ENCODE measurements around the gene MAML2.
"Not testable (repeated sequence)": the region's sequence is repeated elsewhere in the genome, so short reads cannot be mapped to it uniquely, and the experiment has no call there.

Gene MAML2

GRCh38 chr11:96275801-96276594 lies 67.0 kb downstream of the MAML2 start:
- no peak for FAIRE-seq
- no peak for DNase-seq (ENCODE audit: insufficient read length)
- TF ChIP-seq POLR2A (IDR thresholded peaks at IDR 0.05; ENCODE audit: low read depth, low read length) (no peak), POLR2AphosphoS5 (IDR thresholded peaks at IDR 0.05; ENCODE audit: low read depth, low read length) (no peak), TAF1 (IDR thresholded peaks at IDR 0.05; ENCODE audit: borderline replicate concordance, low read depth, low read length) (no peak)

- DNase-seq (ENCODE audit: insufficient read length) (no peak), FAIRE-seq (no peak)
- TF ChIP-seq POLR2AphosphoS5 (IDR thresholded peaks at IDR 0.05; ENCODE audit: low read depth, low read length) (no peak), POLR2A (IDR thresholded peaks at IDR 0.05; ENCODE audit: low read depth, low read length) (no peak), TAF1 (IDR thresholded peaks at IDR 0.05; ENCODE audit: borderline replicate concordance, low read depth, low read length) (no peak)
Measured at GRCh38 chr11:96273507-96273906, 69.5 kb downstream of the MAML2 start.

DNA sequence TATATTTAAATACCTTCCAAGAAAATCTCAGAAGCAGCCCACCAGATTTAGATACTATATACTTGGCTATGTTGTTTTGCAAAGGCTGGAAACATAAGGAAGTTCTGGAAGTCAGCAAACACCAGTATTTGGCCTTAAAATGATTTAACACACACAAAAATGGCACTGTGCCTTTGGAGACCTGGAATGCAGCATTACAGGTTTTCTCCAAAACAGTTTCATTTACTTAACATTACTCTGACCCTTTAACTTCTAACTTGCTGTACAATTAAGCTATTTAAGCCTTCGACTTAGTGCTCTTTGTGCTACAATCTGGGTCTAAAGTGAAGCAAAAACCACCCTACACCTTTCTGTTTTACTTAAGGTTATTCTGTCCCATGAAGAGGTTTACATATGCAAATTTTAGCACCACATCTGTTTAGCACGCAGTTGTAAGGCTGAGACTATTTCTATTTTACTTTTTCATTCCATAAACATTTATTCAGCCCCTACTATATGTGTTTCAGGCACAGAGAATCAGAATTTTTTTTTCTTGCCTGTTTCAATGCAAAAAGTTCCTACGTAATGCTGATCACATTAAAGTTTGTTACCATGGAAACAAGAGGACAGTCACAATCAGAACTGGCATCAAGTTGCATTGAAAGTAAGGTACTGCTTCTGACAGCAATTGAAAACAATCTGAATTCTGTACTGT lies 70.3 kb downstream of the MAML2 start:
- FAIRE-seq (peak; percentile 71), DNase-seq (ENCODE audit: insufficient read length) (no peak)
- TF ChIP-seq POLR2AphosphoS5 (IDR thresholded peaks at IDR 0.05; ENCODE audit: low read depth, low read length) (no peak), POLR2A (IDR thresholded peaks at IDR 0.05; ENCODE audit: low read depth, low read length) (no peak), TAF1 (IDR thresholded peaks at IDR 0.05; ENCODE audit: borderline replicate concordance, low read depth, low read length) (no peak)

- FAIRE-seq, result no peak
- TF ChIP-seq POLR2AphosphoS5 (IDR thresholded peaks at IDR 0.05; ENCODE audit: low read depth, low read length), result no peak
- TF ChIP-seq POLR2A (IDR thresholded peaks at IDR 0.05; ENCODE audit: low read depth, low read length), result no peak
- no peak for TF ChIP-seq TAF1 (IDR thresholded peaks at IDR 0.05; ENCODE audit: borderline replicate concordance, low read depth, low read length)
- DNase-seq (ENCODE audit: insufficient read length), result no peak
Measured at GRCh38 chr11:96271777-96272176, 71.2 kb downstream of the MAML2 start.

DNA sequence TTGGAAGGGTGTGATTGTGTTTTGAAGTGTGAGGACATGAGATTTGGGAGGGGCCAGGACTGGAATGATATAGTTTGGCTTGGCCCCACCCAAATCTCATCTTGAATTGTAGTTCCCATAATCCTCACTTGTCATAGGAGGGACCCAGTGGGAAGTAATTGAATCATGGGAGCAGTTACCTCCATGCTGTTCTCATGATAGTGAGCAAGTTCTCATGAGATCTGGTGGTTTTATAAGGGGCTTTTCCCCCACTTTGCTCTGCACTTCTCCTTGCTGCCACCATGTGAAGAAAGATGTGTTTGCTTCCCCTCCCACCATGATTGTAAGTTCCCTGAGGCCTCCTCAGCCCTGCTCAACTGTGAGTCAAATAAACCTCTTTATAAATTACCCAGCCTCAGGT lies 71.6 kb downstream of the MAML2 start:
- not testable (repeated sequence) for DNase-seq (ENCODE audit: insufficient read length); FAIRE-seq

- not testable (repeated sequence) for DNase-seq (ENCODE audit: insufficient read length); FAIRE-seq
Measured at GRCh38 chr11:96268527-96268926, 74.5 kb downstream of the MAML2 start.

DNA sequence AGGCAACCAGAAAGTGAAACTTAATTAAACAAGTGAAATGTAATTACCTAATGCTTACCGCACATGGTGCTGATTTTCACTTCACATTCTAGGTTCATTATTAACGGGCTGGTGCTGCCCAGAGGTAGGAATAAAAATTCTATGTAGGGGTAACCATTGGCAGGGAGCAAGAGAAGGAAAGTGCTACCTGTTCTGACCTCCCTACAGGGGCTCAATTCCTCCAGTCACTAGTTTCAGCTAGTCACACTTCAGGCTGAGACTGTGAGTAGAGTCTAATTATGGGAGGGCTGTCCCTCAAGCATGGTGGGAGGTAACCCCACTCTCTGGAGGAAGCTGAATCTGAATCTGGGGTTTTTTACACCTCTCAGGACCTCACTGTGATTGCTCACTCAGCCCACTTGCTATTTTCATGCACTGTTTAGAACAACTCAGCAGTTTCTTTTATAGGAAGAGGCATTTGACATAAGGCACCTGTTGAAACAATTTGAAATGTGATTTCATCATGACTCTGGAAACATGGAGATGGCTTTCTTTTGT lies 75.4 kb downstream of the MAML2 start:
- TF ChIP-seq POLR2AphosphoS5 (IDR thresholded peaks at IDR 0.05; ENCODE audit: low read depth, low read length) (no peak), POLR2A (IDR thresholded peaks at IDR 0.05; ENCODE audit: low read depth, low read length) (no peak), TAF1 (IDR thresholded peaks at IDR 0.05; ENCODE audit: borderline replicate concordance, low read depth, low read length) (no peak)
- FAIRE-seq (peak; percentile 93), DNase-seq (ENCODE audit: insufficient read length) (peak; percentile 54)

- FAIRE-seq (no peak), DNase-seq (ENCODE audit: insufficient read length) (no peak)
- TF ChIP-seq POLR2AphosphoS5 (IDR thresholded peaks at IDR 0.05; ENCODE audit: low read depth, low read length), result no peak
- TF ChIP-seq TAF1 (IDR thresholded peaks at IDR 0.05; ENCODE audit: borderline replicate concordance, low read depth, low read length), result no peak
- TF ChIP-seq POLR2A (IDR thresholded peaks at IDR 0.05; ENCODE audit: low read depth, low read length), result no peak
Measured at GRCh38 chr11:96267001-96267495, 75.9 kb downstream of the MAML2 start.

- TF ChIP-seq TAF1 (IDR thresholded peaks at IDR 0.05; ENCODE audit: borderline replicate concordance, low read depth, low read length) (no peak), POLR2A (IDR thresholded peaks at IDR 0.05; ENCODE audit: low read depth, low read length) (no peak), POLR2AphosphoS5 (IDR thresholded peaks at IDR 0.05; ENCODE audit: low read depth, low read length) (no peak)
- DNase-seq (ENCODE audit: insufficient read length) (no peak), FAIRE-seq (no peak)
Measured at GRCh38 chr11:96265972-96266371, 77.0 kb downstream of the MAML2 start.

DNA sequence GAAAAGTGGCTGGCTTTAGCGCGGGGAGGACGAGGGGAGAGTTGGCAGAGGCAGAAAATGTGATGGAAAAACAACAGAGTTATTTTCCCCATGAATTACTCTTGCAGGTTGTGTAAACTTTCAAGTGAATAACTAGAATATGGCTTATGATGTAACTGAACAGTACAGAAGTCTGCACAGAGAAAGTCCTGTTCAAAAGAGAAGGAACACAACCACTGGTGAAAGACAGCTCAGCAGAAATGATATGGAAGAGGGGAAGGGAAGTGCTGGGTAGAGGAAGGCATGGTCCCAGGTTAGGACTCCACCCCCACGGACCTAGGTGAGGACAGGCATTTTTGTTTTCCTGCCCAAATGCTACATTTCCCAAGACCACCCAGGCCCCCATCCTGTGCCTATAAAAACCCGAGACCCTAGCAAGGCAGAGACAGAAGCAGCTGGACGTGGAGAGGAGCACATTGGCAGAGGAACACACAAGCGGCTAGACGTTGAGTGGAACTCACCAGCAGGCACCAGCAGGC lies 77.7 kb downstream of the MAML2 start:
- DNase-seq (ENCODE audit: insufficient read length) (no peak), FAIRE-seq (no peak)
- TF ChIP-seq TAF1 (IDR thresholded peaks at IDR 0.05; ENCODE audit: borderline replicate concordance, low read depth, low read length), result no peak
- TF ChIP-seq POLR2AphosphoS5 (IDR thresholded peaks at IDR 0.05; ENCODE audit: low read depth, low read length), result no peak
- no peak for TF ChIP-seq POLR2A (IDR thresholded peaks at IDR 0.05; ENCODE audit: low read depth, low read length)

DNA sequence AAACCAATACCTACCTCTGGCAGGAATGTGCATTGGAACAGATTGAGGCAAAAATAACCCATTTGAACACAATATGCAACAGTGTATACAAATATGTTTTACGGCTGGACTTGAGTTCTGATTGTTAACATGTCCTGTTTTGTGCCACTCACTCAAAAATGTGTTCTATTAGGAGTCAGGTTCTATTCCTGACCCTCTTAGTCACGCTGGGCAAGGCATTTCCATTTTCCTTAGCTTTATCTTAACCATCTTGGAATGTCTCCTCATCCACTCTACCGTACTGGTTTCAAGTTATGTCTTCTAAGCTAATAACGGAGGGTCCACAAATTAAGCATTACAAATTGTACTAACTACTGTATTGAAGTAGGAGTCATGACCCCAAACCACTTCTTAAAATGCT lies 78.6 kb downstream of the MAML2 start:
- TF ChIP-seq TAF1 (IDR thresholded peaks at IDR 0.05; ENCODE audit: borderline replicate concordance, low read depth, low read length) (no peak), POLR2AphosphoS5 (IDR thresholded peaks at IDR 0.05; ENCODE audit: low read depth, low read length) (no peak), POLR2A (IDR thresholded peaks at IDR 0.05; ENCODE audit: low read depth, low read length) (no peak)
- FAIRE-seq (peak; percentile 5), DNase-seq (ENCODE audit: insufficient read length) (no peak)

All from GM12892 (cell line).